CD4-positive, CD25-positive, alpha-beta regulatory T cell (primary cell): ENCODE results near the gene HTR6. TPM values are rescaled to one million over a fixed set of nuclear protein-coding genes. Genes with fewer than 3 reads are reported as not detected.
A peak's percentile ranks its signal among the peaks of the same experiment; 100 is the strongest.

Experiments used
- ATAC-seq, 2 donors: fragments of 150-1000 bp; cut with Tn5 transposase; one replicate each; pipeline ENCODE4 v1.10.0; 2021; ENCODE audit warnings: low read depth in 2 of 2, moderate number of reproducible peaks in 2 of 2, moderate library complexity in 1 of 2
- DNase-seq, 3 donors: peaks; one replicate each; pipeline versions ENCODE4 v3.0.0 to v3.0.0-alpha.2; 2012 to 2022; ENCODE audit warnings: mixed read lengths in 1 of 3
- H3K27ac ChIP-seq: one replicate; pipeline ENCODE4 v1.7.0; 2013; ENCODE audit warnings: mild to moderate bottlenecking, low read length; ENCODE audit not compliant: insufficient read depth, poor library complexity, severe bottlenecking
- H3K27me3 ChIP-seq: one replicate; pipeline ENCODE4 v1.7.0; 2013; ENCODE audit warnings: low read length; ENCODE audit not compliant: control insufficient read depth, insufficient read depth
- H3K36me3 ChIP-seq: one replicate; pipeline ENCODE4 v1.7.0; 2013; ENCODE audit warnings: mild to moderate bottlenecking, low read length, moderate library complexity; ENCODE audit not compliant: control insufficient read depth, insufficient read depth
- H3K4me1 ChIP-seq: 2 replicates; pipeline ENCODE4 v1.7.0; 2013; ENCODE audit warnings: mild to moderate bottlenecking, low read length; ENCODE audit not compliant: insufficient read depth, control insufficient read depth, poor library complexity, severe bottlenecking
- H3K4me3 ChIP-seq: one replicate; pipeline ENCODE4 v1.7.0; 2013; ENCODE audit warnings: low read depth, mild to moderate bottlenecking, low read length, moderate library complexity
- H3K9me3 ChIP-seq, 2 experiments: 1 replicate in 1 of 2; 2 replicates in 1 of 2; pipeline ENCODE4 v1.7.0; 2013; ENCODE audit warnings: low read length in 2 of 2, mild to moderate bottlenecking in 1 of 2, moderate library complexity in 1 of 2; ENCODE audit not compliant: control insufficient read depth in 2 of 2
- H3K27ac Mint-ChIP-seq, 3 donors: one replicate each; pipeline ENCODE4 v1.8.0; 2020 to 2022; ENCODE audit warnings: mild to moderate bottlenecking in 3 of 3, mixed read lengths in 3 of 3, moderate library complexity in 2 of 3
- H3K27me3 Mint-ChIP-seq: one replicate; pipeline ENCODE4 v1.8.0; 2022; ENCODE audit warnings: mild to moderate bottlenecking, mixed read lengths
- H3K36me3 Mint-ChIP-seq: one replicate; pipeline ENCODE4 v1.8.0; 2020; ENCODE audit warnings: mixed read lengths
- H3K4me1 Mint-ChIP-seq, 4 donors: one replicate each; pipeline ENCODE4 v1.8.0; 2020 to 2022; ENCODE audit warnings: mixed read lengths in 4 of 4, mild to moderate bottlenecking in 1 of 4
- H3K4me3 Mint-ChIP-seq, 4 donors: one replicate each; pipeline ENCODE4 v1.8.0; 2020 to 2022; ENCODE audit warnings: mild to moderate bottlenecking in 4 of 4, mixed read lengths in 4 of 4, moderate library complexity in 3 of 4
- H3K9me3 Mint-ChIP-seq, 7 donors: one replicate each; pipeline ENCODE4 v1.8.0; 2020 to 2022; ENCODE audit warnings: mixed read lengths in 7 of 7, mild to moderate bottlenecking in 3 of 7, moderate library complexity in 2 of 7
- polyA plus RNA-seq, 4 donors: library from polyadenylated mRNA; unstranded; fragments of 300-500 nt; fragmentation: Illumina TruSeq; gene quantifications; one replicate each; pipeline ENCODE4 v1.2.3, GENCODE V29; 2021
- total RNA-seq: library from RNA; stranded (reverse); gene quantifications from one replicate; pipeline ENCODE4 v1.2.3, GENCODE V29; 2022

HTR6 gene
- total and polyA plus RNA-seq, 5 donors from 2014 or later: 0.15 to 0.31 (median 0.19) TPM; not detected in 2

DNA sequence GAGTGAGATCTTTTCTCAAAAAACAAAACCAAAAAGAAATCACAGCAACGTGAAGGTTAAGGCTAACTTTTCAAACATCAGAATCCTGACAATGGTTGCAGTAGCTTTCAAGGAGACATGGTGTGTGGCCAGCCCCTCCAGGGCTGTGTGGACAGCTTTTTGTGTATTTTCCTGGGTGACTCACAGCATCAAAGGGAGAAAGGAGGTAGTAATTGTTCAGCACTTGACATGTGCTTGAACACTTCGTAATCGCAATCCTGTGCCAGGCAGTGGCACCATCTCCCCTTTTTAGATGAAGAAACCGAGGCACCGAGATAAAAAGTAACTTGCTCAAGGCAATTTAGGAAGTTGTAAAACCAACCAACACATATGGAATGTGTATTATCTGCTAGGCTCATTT lies 10.3 kb upstream of the HTR6 start:
- Mint-ChIP-seq H3K4me1 (peaks cover 0 to 2% (median 1%) of the 10 kb centered on the region in 4 donors), H3K27me3 (peaks cover 5% of the 10 kb centered on the region), H3K4me3 (no peak overlapping the region), H3K36me3 (no peaks in the 10 kb centered on the region), H3K27ac (no peak overlapping the region), H3K9me3 (no peaks in the 10 kb centered on the region)
- Histone ChIP-seq H3K9me3 (no peaks in the 10 kb centered on the region), H3K4me3 (no peak overlapping the region), H3K27me3 (no peaks in the 10 kb centered on the region), H3K36me3 (no peaks in the 10 kb centered on the region), H3K27ac (no peak overlapping the region), H3K4me1 (no peaks in the 10 kb centered on the region)
- ATAC-seq: no peak
- DNase-seq: no peak

DNA sequence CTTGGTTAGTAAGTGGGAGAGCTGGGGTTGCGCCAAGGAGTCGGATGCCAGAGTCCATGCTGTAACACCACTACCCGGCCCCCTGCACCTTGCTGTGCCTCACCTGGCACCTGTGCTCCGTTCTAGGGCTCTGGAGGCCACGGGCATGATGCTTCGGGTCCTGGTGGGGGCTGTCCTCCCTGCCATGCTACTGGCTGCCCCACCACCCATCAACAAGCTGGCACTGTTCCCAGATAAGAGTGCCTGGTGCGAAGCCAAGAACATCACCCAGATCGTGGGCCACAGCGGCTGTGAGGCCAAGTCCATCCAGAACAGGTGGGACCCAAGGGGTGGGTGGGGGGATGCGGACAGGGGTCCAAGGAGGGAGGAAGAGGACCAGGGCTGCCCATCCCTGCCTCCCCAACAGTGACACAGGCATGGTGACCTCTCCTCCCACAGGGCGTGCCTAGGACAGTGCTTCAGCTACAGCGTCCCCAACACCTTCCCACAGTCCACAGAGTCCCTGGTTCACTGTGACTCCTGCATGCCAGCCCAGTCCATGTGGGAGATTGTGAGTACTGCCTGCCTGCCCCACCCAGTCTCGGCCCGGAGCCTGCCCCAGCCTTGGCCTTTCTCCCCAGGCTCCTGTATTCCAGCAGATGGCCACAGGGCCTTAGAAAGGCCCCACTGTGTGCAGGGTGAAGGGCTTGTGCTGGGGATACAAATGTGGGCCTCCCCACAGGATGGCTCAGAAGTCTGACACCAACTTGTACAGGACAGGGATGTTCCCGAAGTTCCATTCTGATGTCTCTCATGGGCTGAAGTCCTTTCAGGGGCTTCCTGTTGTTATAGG lies 9.6 kb upstream of the HTR6 start:
- H3K27me3 ChIP-seq: no peaks in the 10 kb centered on the region
- no peak overlapping the region for H3K4me3 ChIP-seq
- Mint-ChIP-seq H3K9me3 (no peaks in the 10 kb centered on the region), H3K36me3 (no peaks in the 10 kb centered on the region), H3K27ac (no peak overlapping the region), H3K4me1 (peaks cover 4 to 7% (median 6%) of the 10 kb centered on the region in 4 donors), H3K4me3 (no peak overlapping the region), H3K27me3 (peaks cover 12% of the 10 kb centered on the region)
- H3K9me3 ChIP-seq: no peaks in the 10 kb centered on the region
- H3K36me3 ChIP-seq: no peaks in the 10 kb centered on the region
- DNase-seq: no peak
- H3K27ac ChIP-seq: no peak overlapping the region
- no peak for ATAC-seq
- peaks cover 4% of the 10 kb centered on the region for H3K4me1 ChIP-seq

DNA sequence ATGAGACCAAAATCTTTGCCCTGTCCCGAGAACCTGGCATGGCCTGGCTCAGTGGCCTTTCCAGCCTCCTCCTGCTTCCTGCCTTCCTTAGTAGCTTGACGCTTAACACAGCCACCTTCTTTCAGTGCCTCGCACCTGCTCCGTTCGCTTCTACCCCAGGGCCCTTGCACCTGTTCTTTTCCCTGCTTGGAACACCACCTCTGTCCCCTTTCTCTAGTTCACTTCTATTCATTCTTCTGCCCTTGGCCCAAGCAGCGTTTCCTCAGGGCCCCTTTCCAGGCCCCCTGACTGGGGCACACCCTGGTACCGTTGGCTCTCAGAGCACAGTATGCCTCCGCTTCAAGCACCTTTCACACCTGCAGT lies 9.0 kb upstream of the HTR6 start:
- no peaks in the 10 kb centered on the region for H3K36me3 Mint-ChIP-seq
- Histone ChIP-seq H3K27me3 (no peaks in the 10 kb centered on the region), H3K9me3 (no peaks in the 10 kb centered on the region), H3K4me1 (peaks cover 4% of the 10 kb centered on the region), H3K4me3 (no peak overlapping the region), H3K27ac (no peak overlapping the region), H3K36me3 (no peaks in the 10 kb centered on the region)
- no peak overlapping the region for H3K27ac Mint-ChIP-seq
- ATAC-seq (no peak), DNase-seq (no peak)
- peaks cover 16% of the 10 kb centered on the region for H3K27me3 Mint-ChIP-seq
- H3K4me1 Mint-ChIP-seq: peaks cover 4 to 10% (median 6%) of the 10 kb centered on the region in 4 donors
- no peaks in the 10 kb centered on the region for H3K9me3 Mint-ChIP-seq
- no peak overlapping the region for H3K4me3 Mint-ChIP-seq

DNA sequence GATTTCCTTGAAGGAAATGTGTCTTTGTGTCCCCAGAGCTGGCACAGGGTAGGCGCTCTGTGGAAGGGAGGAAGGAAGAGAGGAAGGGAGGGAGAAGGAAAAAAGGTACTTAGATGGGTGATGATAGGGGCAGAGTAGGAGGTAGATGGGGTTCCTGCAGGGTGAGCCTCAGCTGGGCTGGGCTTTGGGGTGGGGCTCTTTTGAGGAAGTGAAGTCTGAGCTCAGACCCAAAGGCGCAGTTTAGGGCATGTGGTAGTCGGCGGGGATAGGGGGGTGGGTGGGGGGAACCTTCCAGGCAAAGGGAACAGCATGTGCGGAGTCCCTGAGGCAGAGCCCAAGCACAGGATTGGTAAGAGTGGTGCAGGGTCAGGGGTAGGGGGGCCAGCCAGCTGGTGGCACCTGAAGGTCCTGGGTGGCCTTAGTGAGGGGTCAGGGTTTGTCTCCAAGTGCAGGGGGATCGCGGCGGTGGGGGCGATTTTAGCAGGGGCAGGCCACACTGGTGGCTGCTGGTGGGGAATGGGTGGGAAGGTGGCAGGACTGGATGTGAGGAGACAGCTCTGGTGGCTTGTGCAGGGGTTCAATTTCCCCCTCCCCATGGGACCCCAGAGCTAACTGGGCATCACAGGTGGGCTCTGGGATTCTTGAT lies 8.4 kb upstream of the HTR6 start:
- no peaks in the 10 kb centered on the region for H3K36me3 Mint-ChIP-seq

DNA sequence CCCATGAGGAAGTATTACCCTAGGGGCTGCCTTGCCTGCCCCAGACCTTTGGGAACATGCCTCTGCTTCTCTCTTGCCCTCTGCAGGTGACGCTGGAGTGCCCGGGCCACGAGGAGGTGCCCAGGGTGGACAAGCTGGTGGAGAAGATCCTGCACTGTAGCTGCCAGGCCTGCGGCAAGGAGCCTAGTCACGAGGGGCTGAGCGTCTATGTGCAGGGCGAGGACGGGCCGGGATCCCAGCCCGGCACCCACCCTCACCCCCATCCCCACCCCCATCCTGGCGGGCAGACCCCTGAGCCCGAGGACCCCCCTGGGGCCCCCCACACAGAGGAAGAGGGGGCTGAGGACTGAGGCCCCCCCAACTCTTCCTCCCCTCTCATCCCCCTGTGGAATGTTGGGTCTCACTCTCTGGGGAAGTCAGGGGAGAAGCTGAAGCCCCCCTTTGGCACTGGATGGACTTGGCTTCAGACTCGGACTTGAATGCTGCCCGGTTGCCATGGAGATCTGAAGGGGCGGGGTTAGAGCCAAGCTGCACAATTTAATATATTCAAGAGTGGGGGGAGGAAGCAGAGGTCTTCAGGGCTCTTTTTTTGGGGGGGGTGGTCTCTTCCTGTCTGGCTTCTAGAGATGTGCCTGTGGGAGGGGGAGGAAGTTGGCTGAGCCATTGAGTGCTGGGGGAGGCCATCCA lies 7.8 kb upstream of the HTR6 start:
- Histone ChIP-seq H3K27ac (no peak overlapping the region), H3K9me3 (no peaks in the 10 kb centered on the region), H3K27me3 (no peaks in the 10 kb centered on the region), H3K4me1 (peaks cover 4% of the 10 kb centered on the region), H3K36me3 (no peaks in the 10 kb centered on the region), H3K4me3 (no peak overlapping the region)
- DNase-seq (no peak), ATAC-seq (no peak)
- no peak overlapping the region for H3K27ac Mint-ChIP-seq
- H3K9me3 Mint-ChIP-seq: no peaks in the 10 kb centered on the region
- H3K27me3 Mint-ChIP-seq: peaks cover 24% of the 10 kb centered on the region
- peaks cover 8 to 12% (median 10%) of the 10 kb centered on the region in 4 donors for H3K4me1 Mint-ChIP-seq
- H3K36me3 Mint-ChIP-seq: no peaks in the 10 kb centered on the region
- no peak overlapping the region for H3K4me3 Mint-ChIP-seq

More for the DNA sequence above, 8.4 kb upstream of the HTR6 start:
- DNase-seq: no peak
- Mint-ChIP-seq H3K4me1 (peaks cover 4 to 9% (median 6%) of the 10 kb centered on the region in 4 donors), H3K27me3 (peaks cover 19% of the 10 kb centered on the region), H3K27ac (no peak overlapping the region), H3K4me3 (no peak overlapping the region), H3K9me3 (no peaks in the 10 kb centered on the region)
- no peaks in the 10 kb centered on the region for H3K36me3 ChIP-seq
- no peak overlapping the region for H3K4me3 ChIP-seq
- H3K9me3 ChIP-seq: no peaks in the 10 kb centered on the region
- H3K27ac ChIP-seq: no peak overlapping the region
- ATAC-seq: no peak
- peaks cover 4% of the 10 kb centered on the region for H3K4me1 ChIP-seq
- no peaks in the 10 kb centered on the region for H3K27me3 ChIP-seq

DNA sequence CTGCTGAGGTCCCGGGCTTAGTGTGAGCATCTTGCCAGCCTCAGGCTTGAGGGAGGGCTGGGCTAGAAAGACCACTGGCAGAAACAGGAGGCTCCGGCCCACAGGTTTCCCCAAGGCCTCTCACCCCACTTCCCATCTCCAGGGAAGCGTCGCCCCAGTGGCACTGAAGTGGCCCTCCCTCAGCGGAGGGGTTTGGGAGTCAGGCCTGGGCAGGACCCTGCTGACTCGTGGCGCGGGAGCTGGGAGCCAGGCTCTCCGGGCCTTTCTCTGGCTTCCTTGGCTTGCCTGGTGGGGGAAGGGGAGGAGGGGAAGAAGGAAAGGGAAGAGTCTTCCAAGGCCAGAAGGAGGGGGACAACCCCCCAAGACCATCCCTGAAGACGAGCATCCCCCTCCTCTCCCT lies 7.2 kb upstream of the HTR6 start:
- Mint-ChIP-seq H3K36me3 (no peaks in the 10 kb centered on the region), H3K27ac (no peak overlapping the region), H3K4me1 (peaks cover 10 to 14% (median 11%) of the 10 kb centered on the region in 4 donors), H3K27me3 (peaks cover 29% of the 10 kb centered on the region), H3K9me3 (no peaks in the 10 kb centered on the region), H3K4me3 (no peak overlapping the region)
- H3K27ac ChIP-seq: no peak overlapping the region
- DNase-seq (no peak), ATAC-seq (no peak)
- H3K9me3 ChIP-seq: no peaks in the 10 kb centered on the region
- no peaks in the 10 kb centered on the region for H3K36me3 ChIP-seq
- peaks cover 4% of the 10 kb centered on the region for H3K4me1 ChIP-seq
- H3K4me3 ChIP-seq: no peak overlapping the region
- H3K27me3 ChIP-seq: no peaks in the 10 kb centered on the region

DNA sequence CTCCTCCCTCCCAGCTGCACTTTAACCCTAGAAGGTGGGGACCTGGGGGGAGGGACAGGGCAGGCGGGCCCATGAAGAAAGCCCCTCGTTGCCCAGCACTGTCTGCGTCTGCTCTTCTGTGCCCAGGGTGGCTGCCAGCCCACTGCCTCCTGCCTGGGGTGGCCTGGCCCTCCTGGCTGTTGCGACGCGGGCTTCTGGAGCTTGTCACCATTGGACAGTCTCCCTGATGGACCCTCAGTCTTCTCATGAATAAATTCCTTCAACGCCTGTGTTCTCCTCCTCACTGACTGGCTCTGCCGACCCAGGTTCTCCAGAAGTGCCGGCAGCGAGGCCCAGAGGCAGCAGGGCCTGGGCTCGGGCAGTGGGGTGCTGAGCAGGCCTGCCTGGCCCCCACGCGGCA lies 6.5 kb upstream of the HTR6 start:
- Histone ChIP-seq H3K27ac (no peak overlapping the region), H3K36me3 (no peaks in the 10 kb centered on the region), H3K27me3 (no peaks in the 10 kb centered on the region), H3K9me3 (no peaks in the 10 kb centered on the region), H3K4me1 (peaks cover 4% of the 10 kb centered on the region), H3K4me3 (no peak overlapping the region)
- no peak for DNase-seq
- Mint-ChIP-seq H3K4me3 (no peak overlapping the region), H3K27me3 (peaks cover 35% of the 10 kb centered on the region), H3K4me1 (peaks cover 10 to 18% (median 11%) of the 10 kb centered on the region in 4 donors), H3K9me3 (no peaks in the 10 kb centered on the region), H3K27ac (peak overlapping the region in 1 of 3 donors; percentile 42), H3K36me3 (no peaks in the 10 kb centered on the region)
- ATAC-seq: no peak
